Measurements from ENCODE around the gene POLR1A.

Gene POLR1A

GRCh38 chr2:86097114-86097896 lies 8.4 kb downstream of the POLR1A start:
- DNase-seq (ENCODE audit: low read depth in 2 of 2), result no peak

GRCh38 chr2:86094229-86094628 lies 11.5 kb downstream of the POLR1A start:
- no peak for DNase-seq (ENCODE audit: low read depth in 2 of 2)

- no peak for DNase-seq (ENCODE audit: low read depth in 2 of 2)
Measured at GRCh38 chr2:86087936-86088850, 17.5 kb downstream of the POLR1A start.

DNA sequence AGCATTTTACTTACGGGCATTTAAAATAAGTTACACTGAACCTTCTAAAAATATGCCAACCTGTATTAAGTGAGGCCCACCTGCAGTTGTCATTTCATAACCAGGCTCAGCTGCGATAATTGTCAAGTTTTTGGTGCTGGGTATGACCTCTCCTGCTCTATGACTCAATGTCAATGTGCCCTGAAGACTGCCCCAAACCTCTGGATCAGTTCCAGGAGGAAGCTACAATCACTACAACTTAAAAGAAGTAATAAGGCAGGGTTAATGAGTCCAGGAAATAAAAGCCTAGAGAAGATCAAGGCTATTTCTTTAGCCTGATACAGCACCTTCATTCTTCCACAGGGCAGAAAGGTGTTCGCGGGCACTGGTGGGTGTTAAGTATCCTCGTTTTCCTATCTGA lies 22.9 kb downstream of the POLR1A start:
- DNase-seq (ENCODE audit: low read depth in 2 of 2), result no peak

GRCh38 chr2:86081724-86082123 lies 24.0 kb downstream of the POLR1A start:
- DNase-seq (ENCODE audit: low read depth in 2 of 2), result no peak

GRCh38 chr2:86079981-86080911 lies 25.4 kb downstream of the POLR1A start:
- peak; percentile 58 to 71 for DNase-seq (ENCODE audit: low read depth in 2 of 2)

- DNase-seq (ENCODE audit: low read depth in 2 of 2), result no peak
Measured at GRCh38 chr2:86078774-86079545, 26.7 kb downstream of the POLR1A start.

DNA sequence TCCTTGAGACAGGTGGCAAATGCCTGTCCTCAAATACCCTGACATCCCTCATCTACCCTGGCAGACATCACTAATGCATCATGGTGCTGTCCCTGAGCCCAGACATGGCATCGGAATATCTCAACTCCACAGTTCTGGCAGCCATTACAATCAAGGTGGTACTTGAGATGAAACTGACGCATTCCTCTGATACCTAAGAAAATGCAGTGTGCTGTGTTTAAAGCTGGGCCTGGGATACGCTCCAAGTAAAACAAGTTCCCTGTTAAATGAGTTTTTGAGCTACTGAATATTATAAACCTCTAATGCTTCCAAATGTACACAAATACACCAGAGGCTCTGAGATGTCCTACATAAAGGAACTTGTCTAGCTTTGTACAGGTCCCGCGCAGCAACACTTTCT lies 29.8 kb downstream of the POLR1A start:
- no peak for DNase-seq (ENCODE audit: low read depth in 2 of 2)

- DNase-seq (ENCODE audit: low read depth in 2 of 2), result no peak
Measured at GRCh38 chr2:86074811-86075210, 30.9 kb downstream of the POLR1A start.

- DNase-seq (ENCODE audit: low read depth in 2 of 2), result no peak
Measured at GRCh38 chr2:86074256-86074655, 31.4 kb downstream of the POLR1A start.

- DNase-seq (ENCODE audit: low read depth in 2 of 2), result no peak
Measured at GRCh38 chr2:86073225-86073624, 32.5 kb downstream of the POLR1A start.

DNA sequence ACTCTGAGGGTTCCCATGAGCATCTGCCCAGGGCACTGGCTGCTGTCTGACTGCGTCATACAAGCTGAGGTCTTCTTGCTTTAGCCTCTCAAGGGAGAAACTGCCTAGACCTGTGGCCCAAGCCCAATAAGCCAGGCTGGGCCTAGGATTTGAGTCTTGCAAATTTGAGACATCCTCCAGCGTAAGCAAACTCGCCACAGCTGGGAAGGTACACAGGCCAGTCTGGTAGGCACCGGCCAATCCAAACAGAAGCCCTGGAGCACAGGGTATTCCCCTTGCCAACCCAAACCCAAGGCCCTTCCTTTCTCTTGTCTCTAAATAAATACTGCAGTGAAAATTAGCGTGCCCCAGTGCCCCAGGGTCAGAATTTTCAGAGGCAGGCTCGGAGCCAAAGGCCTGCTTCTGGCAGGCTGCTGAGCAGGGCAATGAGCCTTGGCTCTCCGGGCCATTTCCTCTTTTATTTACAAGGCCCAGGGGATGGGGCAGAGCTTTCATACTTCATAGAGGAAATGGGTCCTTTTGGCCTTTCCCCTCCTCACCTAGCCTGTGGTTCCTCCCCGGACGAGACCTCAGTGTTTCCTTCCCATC lies 33.3 kb downstream of the POLR1A start:
- no peak for DNase-seq (ENCODE audit: low read depth in 2 of 2)

DNA sequence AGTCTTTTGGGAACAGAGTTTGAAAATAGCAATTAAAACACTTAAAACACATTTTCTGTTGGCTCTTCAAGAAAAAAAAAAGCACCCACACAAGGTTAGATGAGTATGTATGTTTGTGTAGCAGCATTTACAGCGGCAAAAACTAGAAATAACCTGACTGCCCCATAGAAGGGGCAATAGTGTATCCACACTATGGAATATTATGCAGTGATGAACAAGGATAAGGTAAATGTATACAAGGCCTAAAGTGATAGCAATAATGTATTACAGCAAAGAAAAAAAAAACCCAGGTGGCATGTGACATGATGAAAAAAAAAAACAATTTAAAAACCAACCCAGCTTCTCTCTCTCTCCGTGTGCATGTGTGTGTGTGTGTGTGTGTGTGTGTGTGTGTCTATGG lies 34.8 kb downstream of the POLR1A start:
- no peak for DNase-seq (ENCODE audit: low read depth in 2 of 2)

DNA sequence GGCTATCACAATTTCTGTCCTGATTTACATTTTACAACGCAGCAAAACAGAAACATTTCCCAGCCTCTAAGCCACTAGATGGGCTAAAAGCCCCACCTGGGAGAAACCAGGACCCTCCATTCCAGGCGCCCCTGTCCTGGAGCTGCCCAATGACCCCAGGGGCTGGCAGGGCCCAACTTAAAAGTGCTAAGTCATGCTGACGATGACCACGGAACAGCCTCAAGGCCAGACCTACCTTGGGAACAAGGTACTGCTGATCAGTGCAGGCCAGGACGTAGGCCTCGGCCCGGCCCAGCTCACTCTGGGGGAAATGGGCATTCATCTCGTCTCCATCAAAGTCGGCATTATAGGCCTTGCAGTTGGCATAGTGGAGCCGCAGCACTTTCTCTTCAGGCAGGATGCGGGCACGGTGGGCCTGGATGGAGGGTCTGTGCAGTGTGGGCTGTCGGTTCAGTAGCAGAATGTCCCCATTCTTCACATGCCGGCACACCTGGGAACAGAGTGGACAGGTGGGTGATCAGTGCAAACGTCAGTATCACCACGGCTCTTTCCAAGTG lies 35.8 kb downstream of the POLR1A start:
- no peak for DNase-seq (ENCODE audit: low read depth in 2 of 2)

GRCh38 chr2:86069091-86069685 lies 36.5 kb downstream of the POLR1A start:
- no peak for DNase-seq (ENCODE audit: low read depth in 2 of 2)

GRCh38 chr2:86068648-86069047 lies 37.0 kb downstream of the POLR1A start:
- no peak for DNase-seq (ENCODE audit: low read depth in 2 of 2)

DNA sequence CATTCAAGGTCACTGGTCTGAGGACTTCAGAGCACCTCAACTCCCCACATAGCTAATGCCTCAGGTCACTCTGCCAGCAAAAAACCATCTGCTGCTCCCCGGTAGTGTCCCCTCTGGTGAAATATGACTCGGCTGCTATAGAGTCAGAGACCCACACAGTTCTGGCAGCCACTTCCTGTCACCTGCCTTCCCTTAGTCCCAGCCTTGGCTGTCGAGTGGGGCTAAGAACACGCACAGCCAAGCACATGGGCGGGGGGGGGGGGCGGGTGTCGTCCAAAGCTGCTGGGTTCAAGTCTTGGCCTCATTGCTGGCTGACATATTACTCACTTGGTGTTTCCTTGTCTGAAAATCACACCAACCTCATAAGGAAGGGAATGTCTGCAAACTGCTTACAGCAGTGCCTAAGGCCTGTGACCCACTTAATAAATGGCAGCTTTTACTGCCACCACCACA lies 37.5 kb downstream of the POLR1A start:
- peak in 1 of 2 donors; percentile 12 for DNase-seq (ENCODE audit: low read depth in 2 of 2)

GRCh38 chr2:86066915-86067314 lies 38.8 kb downstream of the POLR1A start:
- no peak for DNase-seq (ENCODE audit: low read depth in 2 of 2)

- DNase-seq (ENCODE audit: low read depth in 2 of 2), result no peak
Measured at GRCh38 chr2:86066007-86066578, 39.6 kb downstream of the POLR1A start.

All from stimulated activated CD8-positive, alpha-beta memory T cell treated with anti-CD3 and anti-CD28 coated beads, Interleukin-7, amount 100 ng/mL, for 1 hour (primary cell).